Transverse colon (tissue), 4 donors: Measurements from ENCODE around the gene CBX4. TPM values are rescaled to one million over a fixed set of nuclear protein-coding genes. Genes with fewer than 3 reads are reported as not detected.

ENCODE experiments used
- DNase-seq: peaks from one replicate; pipeline ENCODE4 v3.0.0-alpha.2; 2019
- H3K27ac ChIP-seq, 4 donors: fragments of 200-600 bp; sonication (generic); 2 replicates each; pipeline ENCODE4 v1.5.1; 2016 to 2018; ENCODE audit warnings: inconsistent platforms in 4 of 4
- H3K27me3 ChIP-seq: fragments of 200-600 bp; sonication (generic); 2 replicates; pipeline ENCODE4 v1.5.1; 2017; ENCODE audit warnings: inconsistent platforms
- H3K36me3 ChIP-seq, 4 donors: fragments of 200-600 bp; sonication (generic); 2 replicates each; pipeline ENCODE4 v1.5.1; 2017 to 2019; ENCODE audit warnings: inconsistent platforms in 4 of 4
- H3K4me1 ChIP-seq, 4 donors: fragments of 200-600 bp; sonication (generic); 2 replicates each; pipeline ENCODE4 v1.5.1; 2017 to 2020; ENCODE audit warnings: inconsistent platforms in 4 of 4
- H3K4me3 ChIP-seq, 4 donors: fragments of 200-600 bp; sonication (generic); 1 replicate in 1 of 4; 2 replicates in 3 of 4; pipeline versions ENCODE4 v1.5.1 to v1.6.1; 2017 to 2019; ENCODE audit warnings: inconsistent platforms in 4 of 4
- H3K9me3 ChIP-seq, 2 donors: fragments of 200-600 bp; sonication (generic); 2 replicates each; pipeline ENCODE4 v1.5.1; 2017 to 2019; ENCODE audit warnings: inconsistent platforms in 2 of 2
- CTCF ChIP-seq, 5 experiments: fragments of 200-600 bp in 3 of 5; fragments of 450-650 bp in 2 of 5; sonication (generic) in 3 of 5; IDR thresholded peaks; 1 replicate in 2 of 5; 2 replicates in 3 of 5; pipeline ENCODE4 v1.5.1; 2016 to 2017; ENCODE audit warnings: antibody characterized with exemption in 5 of 5, inconsistent platforms in 3 of 5, mild to moderate bottlenecking in 2 of 5, moderate library complexity in 1 of 5
- EP300 ChIP-seq: sonication (generic); formaldehyde crosslinking; IDR thresholded peaks from one replicate; pipeline ENCODE4 v1.6.1; 2017; ENCODE audit warnings: antibody characterized with exemption, low read depth
- POLR2A ChIP-seq: fragments of 450-650 bp; IDR thresholded peaks from one replicate; pipeline ENCODE4 v1.6.1; 2016; ENCODE audit warnings: antibody characterized with exemption, mild to moderate bottlenecking, moderate library complexity
- POLR2AphosphoS5 ChIP-seq, 3 donors: sonication (generic); formaldehyde crosslinking; IDR thresholded peaks; one replicate each; pipeline ENCODE4 v1.6.1; 2016; ENCODE audit warnings: antibody characterized with exemption in 3 of 3
- WGBS, 2 donors: methylation state at CpG; one replicate each; pipeline ENCODE4 v1.1.5; 2018; ENCODE audit warnings: low coverage in 1 of 2; 5-methylcytosine and 5-hydroxymethylcytosine counted together
- in situ Hi-C, 4 donors: fragments of 200-750 bp; cut with MboI; loops; one replicate each; pipeline versions ENCODE4 v1.15.0 to v1.15.1; 2017; ENCODE audit warnings: low sequenced_read_pairs in 3 of 4, low pct_ligation_motif_present in 1 of 4, low pct_unique_long_range_greater_than_20kb in 1 of 4
- intact Hi-C: fragments of 100-400 bp; cut with DNase I; formaldehyde crosslinking; loops from one replicate; pipeline ENCODE4 v1.15.1; 2023; ENCODE audit warnings: low total_unique reads
- total RNA-seq, 4 donors: library from RNA; depleted of rRNA; stranded (reverse); fragments of >200 nt; gene quantifications; one replicate each; pipeline ENCODE4 v1.1.0, GENCODE V29; 2016

CBX4 gene
- total RNA-seq, 4 donors from 2014 or later: 6.6 to 25.1 (median 8.3) TPM

GRCh38 chr17:79809530-79810129 lies 29.6 kb downstream of the CBX4 start:
- H3K27me3 ChIP-seq: peaks cover 99% of the 10 kb centered on the region
- WGBS, 2 donors: 6% methylated on average over 36 of the region's 40 CpGs; no CpG with 5 or more reads in 1 of the 2 donors
- no peak overlapping the region for H3K4me3 ChIP-seq
- DNase-seq: peak; percentile 53
- H3K27ac ChIP-seq: no peak overlapping the region
- TF ChIP-seq EP300 (no peak), CTCF (IDR thresholded peaks at IDR 0.05) (no peak), POLR2AphosphoS5 (IDR thresholded peaks at IDR 0.05) (no peak), POLR2A (no peak)
- intact Hi-C loops: no loop called here
- H3K9me3 ChIP-seq: no peaks in the 10 kb centered on the region
- H3K36me3 ChIP-seq: no peaks in the 10 kb centered on the region
- in situ Hi-C loops: loop anchor here in 2 of 4 donors (25.0 kb wide), 1 partner anchor 178 kb away; no protein-coding TSS in a partner anchor
- H3K4me1 ChIP-seq: peaks cover 23 to 48% (median 45%) of the 10 kb centered on the region in 4 donors

GRCh38 chr17:79808763-79809529 lies 30.3 kb downstream of the CBX4 start:
- DNase-seq: peak; percentile 57
- in situ Hi-C loops (loop anchor here in 2 of 4 donors (25.0 kb wide), 1 partner anchor 178 kb away; no protein-coding TSS in a partner anchor), intact Hi-C loops (no loop called here)
- H3K36me3 ChIP-seq: no peaks in the 10 kb centered on the region
- H3K27me3 ChIP-seq: peaks cover 99% of the 10 kb centered on the region
- H3K9me3 ChIP-seq: no peaks in the 10 kb centered on the region
- H3K4me1 ChIP-seq: peaks cover 22 to 47% (median 44%) of the 10 kb centered on the region in 4 donors
- TF ChIP-seq CTCF (IDR thresholded peaks at IDR 0.05): peak; percentile 35 to 64 (median 41)
- TF ChIP-seq POLR2AphosphoS5 (IDR thresholded peaks at IDR 0.05): no peak
- 25% methylated on average over 20 of the region's 20 CpGs; no CpG with 5 or more reads in 1 of the 2 donors for WGBS, 2 donors
- no peak overlapping the region for H3K27ac ChIP-seq
- H3K4me3 ChIP-seq: no peak overlapping the region

GRCh38 chr17:79806863-79807720 lies 32.1 kb downstream of the CBX4 start:
- Histone ChIP-seq H3K27ac (no peak overlapping the region), H3K27me3 (peaks cover 100% of the 10 kb centered on the region), H3K4me1 (peaks cover 16 to 44% (median 38%) of the 10 kb centered on the region in 4 donors), H3K36me3 (no peaks in the 10 kb centered on the region), H3K4me3 (no peak overlapping the region), H3K9me3 (no peaks in the 10 kb centered on the region)
- intact Hi-C loops: no loop called here
- 38 to 59% methylated on average over 4 to 13 of the region's 13 CpGs for WGBS, 2 donors
- no peak for DNase-seq
- in situ Hi-C loops: loop anchor here in 2 of 4 donors (25.0 kb wide), 1 partner anchor 180 kb away; no protein-coding TSS in a partner anchor
- no peak for TF ChIP-seq CTCF (IDR thresholded peaks at IDR 0.05)
- no peak for TF ChIP-seq POLR2AphosphoS5 (IDR thresholded peaks at IDR 0.05)
- TF ChIP-seq EP300: no peak
- no peak for TF ChIP-seq POLR2A

GRCh38 chr17:79806446-79806760 lies 32.8 kb downstream of the CBX4 start:
- TF ChIP-seq POLR2AphosphoS5 (IDR thresholded peaks at IDR 0.05) (no peak), POLR2A (no peak), EP300 (no peak), CTCF (IDR thresholded peaks at IDR 0.05) (no peak)
- intact Hi-C loops (no loop called here), in situ Hi-C loops (loop anchor here in 2 of 4 donors (25.0 kb wide), 1 partner anchor 181 kb away; no protein-coding TSS in a partner anchor)
- peaks cover 11 to 39% (median 33%) of the 10 kb centered on the region in 4 donors for H3K4me1 ChIP-seq
- no peaks in the 10 kb centered on the region for H3K36me3 ChIP-seq
- peaks cover 100% of the 10 kb centered on the region for H3K27me3 ChIP-seq
- DNase-seq: no peak
- WGBS, 2 donors: 46% methylated on average over 3 of the region's 4 CpGs; no CpG with 5 or more reads in 1 of the 2 donors
- no peak overlapping the region for H3K4me3 ChIP-seq
- no peak overlapping the region for H3K27ac ChIP-seq
- H3K9me3 ChIP-seq: no peaks in the 10 kb centered on the region
